ENCODE data around the gene ADAMTS17.

ADAMTS17 gene

GRCh38 chr15:100194996-100195395 lies 146.8 kb downstream of the ADAMTS17 start:
- Histone ChIP-seq H3K9ac (ENCODE audit: insufficient read length, low read depth) (no peak overlapping the region), H3K4me1 (ENCODE audit: insufficient read depth, insufficient read length) (peaks cover 16% of the 10 kb centered on the region), H3K4me3 (ENCODE audit: insufficient read length, low read depth) (no peak overlapping the region), H3K27me3 (ENCODE audit: insufficient read depth, insufficient read length) (peaks cover 4% of the 10 kb centered on the region), H3K36me3 (ENCODE audit: insufficient read depth, insufficient read length, low read length) (no peaks in the 10 kb centered on the region), H3K9me3 (ENCODE audit: insufficient read depth, low read length) (no peaks in the 10 kb centered on the region; the same call in 1 of the 2 replicates)
- no peak for TF ChIP-seq ZNF274 (IDR thresholded peaks at IDR 0.05; ENCODE audit: low read depth, low read length)
- TF ChIP-seq YY1 (IDR thresholded peaks at IDR 0.05; ENCODE audit: insufficient read depth, insufficient read length): no peak
- no peak for TF ChIP-seq SUZ12 (IDR thresholded peaks at IDR 0.05; ENCODE audit: extremely low read depth, insufficient read depth, insufficient read length)
- no peak for DNase-seq (ENCODE audit: low read depth, low spot score)

GRCh38 chr15:100193277-100193860 lies 148.4 kb downstream of the ADAMTS17 start:
- no peaks in the 10 kb centered on the region; the same call in 1 of the 2 replicates for H3K9me3 ChIP-seq (ENCODE audit: insufficient read depth, low read length)
- no peak overlapping the region for H3K9ac ChIP-seq (ENCODE audit: insufficient read length, low read depth)
- peaks cover 4% of the 10 kb centered on the region for H3K27me3 ChIP-seq (ENCODE audit: insufficient read depth, insufficient read length)
- no peak for TF ChIP-seq ZNF274 (IDR thresholded peaks at IDR 0.05; ENCODE audit: low read depth, low read length)
- TF ChIP-seq YY1 (IDR thresholded peaks at IDR 0.05; ENCODE audit: insufficient read depth, insufficient read length): no peak
- no peak for TF ChIP-seq SUZ12 (IDR thresholded peaks at IDR 0.05; ENCODE audit: extremely low read depth, insufficient read depth, insufficient read length)
- DNase-seq (ENCODE audit: low read depth, low spot score): no peak
- H3K36me3 ChIP-seq (ENCODE audit: insufficient read depth, insufficient read length, low read length): no peaks in the 10 kb centered on the region
- H3K4me1 ChIP-seq (ENCODE audit: insufficient read depth, insufficient read length): peaks cover 16% of the 10 kb centered on the region
- no peak overlapping the region for H3K4me3 ChIP-seq (ENCODE audit: insufficient read length, low read depth)

GRCh38 chr15:100192097-100193080 lies 149.4 kb downstream of the ADAMTS17 start:
- no peaks in the 10 kb centered on the region; the same call in 1 of the 2 replicates for H3K9me3 ChIP-seq (ENCODE audit: insufficient read depth, low read length)
- no peak for TF ChIP-seq SUZ12 (IDR thresholded peaks at IDR 0.05; ENCODE audit: extremely low read depth, insufficient read depth, insufficient read length)
- no peak for TF ChIP-seq ZNF274 (IDR thresholded peaks at IDR 0.05; ENCODE audit: low read depth, low read length)
- no peak for TF ChIP-seq YY1 (IDR thresholded peaks at IDR 0.05; ENCODE audit: insufficient read depth, insufficient read length)
- H3K4me1 ChIP-seq (ENCODE audit: insufficient read depth, insufficient read length): peaks cover 16% of the 10 kb centered on the region
- no peak overlapping the region for H3K9ac ChIP-seq (ENCODE audit: insufficient read length, low read depth)
- H3K4me3 ChIP-seq (ENCODE audit: insufficient read length, low read depth): no peak overlapping the region
- no peaks in the 10 kb centered on the region for H3K36me3 ChIP-seq (ENCODE audit: insufficient read depth, insufficient read length, low read length)
- peaks cover 4% of the 10 kb centered on the region for H3K27me3 ChIP-seq (ENCODE audit: insufficient read depth, insufficient read length)
- peak; percentile 28 for DNase-seq (ENCODE audit: low read depth, low spot score)

GRCh38 chr15:100191161-100191560 lies 150.6 kb downstream of the ADAMTS17 start:
- TF ChIP-seq YY1 (IDR thresholded peaks at IDR 0.05; ENCODE audit: insufficient read depth, insufficient read length): no peak
- no peak for TF ChIP-seq SUZ12 (IDR thresholded peaks at IDR 0.05; ENCODE audit: extremely low read depth, insufficient read depth, insufficient read length)
- no peak for TF ChIP-seq ZNF274 (IDR thresholded peaks at IDR 0.05; ENCODE audit: low read depth, low read length)
- Histone ChIP-seq H3K4me3 (ENCODE audit: insufficient read length, low read depth) (no peak overlapping the region), H3K36me3 (ENCODE audit: insufficient read depth, insufficient read length, low read length) (no peaks in the 10 kb centered on the region), H3K27me3 (ENCODE audit: insufficient read depth, insufficient read length) (peaks cover 4% of the 10 kb centered on the region), H3K9me3 (ENCODE audit: insufficient read depth, low read length) (no peaks in the 10 kb centered on the region; the same call in 1 of the 2 replicates), H3K4me1 (ENCODE audit: insufficient read depth, insufficient read length) (peaks cover 16% of the 10 kb centered on the region), H3K9ac (ENCODE audit: insufficient read length, low read depth) (peak overlapping the region; percentile 23)
- DNase-seq (ENCODE audit: low read depth, low spot score): no peak

GRCh38 chr15:100190675-100191074 lies 151.1 kb downstream of the ADAMTS17 start:
- H3K36me3 ChIP-seq (ENCODE audit: insufficient read depth, insufficient read length, low read length): no peaks in the 10 kb centered on the region
- H3K9me3 ChIP-seq (ENCODE audit: insufficient read depth, low read length): no peaks in the 10 kb centered on the region; the same call in 1 of the 2 replicates
- peaks cover 16% of the 10 kb centered on the region for H3K4me1 ChIP-seq (ENCODE audit: insufficient read depth, insufficient read length)
- DNase-seq (ENCODE audit: low read depth, low spot score): no peak
- TF ChIP-seq YY1 (IDR thresholded peaks at IDR 0.05; ENCODE audit: insufficient read depth, insufficient read length): no peak
- TF ChIP-seq ZNF274 (IDR thresholded peaks at IDR 0.05; ENCODE audit: low read depth, low read length): no peak
- no peak for TF ChIP-seq SUZ12 (IDR thresholded peaks at IDR 0.05; ENCODE audit: extremely low read depth, insufficient read depth, insufficient read length)
- H3K27me3 ChIP-seq (ENCODE audit: insufficient read depth, insufficient read length): peaks cover 4% of the 10 kb centered on the region
- no peak overlapping the region for H3K4me3 ChIP-seq (ENCODE audit: insufficient read length, low read depth)
- H3K9ac ChIP-seq (ENCODE audit: insufficient read length, low read depth): no peak overlapping the region

GRCh38 chr15:100189849-100190248 lies 151.9 kb downstream of the ADAMTS17 start:
- no peak overlapping the region for H3K9ac ChIP-seq (ENCODE audit: insufficient read length, low read depth)
- no peak for DNase-seq (ENCODE audit: low read depth, low spot score)
- TF ChIP-seq YY1 (IDR thresholded peaks at IDR 0.05; ENCODE audit: insufficient read depth, insufficient read length) (no peak), ZNF274 (IDR thresholded peaks at IDR 0.05; ENCODE audit: low read depth, low read length) (no peak), SUZ12 (IDR thresholded peaks at IDR 0.05; ENCODE audit: extremely low read depth, insufficient read depth, insufficient read length) (no peak)
- H3K4me1 ChIP-seq (ENCODE audit: insufficient read depth, insufficient read length): peaks cover 12% of the 10 kb centered on the region
- H3K4me3 ChIP-seq (ENCODE audit: insufficient read length, low read depth): no peak overlapping the region
- no peaks in the 10 kb centered on the region; the same call in 1 of the 2 replicates for H3K9me3 ChIP-seq (ENCODE audit: insufficient read depth, low read length)
- no peaks in the 10 kb centered on the region for H3K36me3 ChIP-seq (ENCODE audit: insufficient read depth, insufficient read length, low read length)
- H3K27me3 ChIP-seq (ENCODE audit: insufficient read depth, insufficient read length): peaks cover 4% of the 10 kb centered on the region

- peaks cover 11% of the 10 kb centered on the region for H3K4me1 ChIP-seq (ENCODE audit: insufficient read depth, insufficient read length)
- no peak for DNase-seq (ENCODE audit: low read depth, low spot score)
- no peak overlapping the region for H3K4me3 ChIP-seq (ENCODE audit: insufficient read length, low read depth)
- H3K27me3 ChIP-seq (ENCODE audit: insufficient read depth, insufficient read length): peaks cover 4% of the 10 kb centered on the region
- TF ChIP-seq YY1 (IDR thresholded peaks at IDR 0.05; ENCODE audit: insufficient read depth, insufficient read length) (no peak), ZNF274 (IDR thresholded peaks at IDR 0.05; ENCODE audit: low read depth, low read length) (no peak), SUZ12 (IDR thresholded peaks at IDR 0.05; ENCODE audit: extremely low read depth, insufficient read depth, insufficient read length) (no peak)
- H3K9me3 ChIP-seq (ENCODE audit: insufficient read depth, low read length): no peaks in the 10 kb centered on the region; the same call in 1 of the 2 replicates
- no peaks in the 10 kb centered on the region for H3K36me3 ChIP-seq (ENCODE audit: insufficient read depth, insufficient read length, low read length)
- no peak overlapping the region for H3K9ac ChIP-seq (ENCODE audit: insufficient read length, low read depth)
Observed at GRCh38 chr15:100189319-100189718, 152.5 kb downstream of the ADAMTS17 start.
